Measurements from ENCODE around the gene PAM16.

The PAM16 gene

GRCh38 chr16:4386951-4387565 lies 35.9 kb upstream of the PAM16 start:
- no peak for TF ChIP-seq CTCF (conservative IDR thresholded peaks at IDR 0.05; ENCODE audit: control insufficient read depth, insufficient read depth, low read depth, low read length)
- H3K4me3 ChIP-seq (ENCODE audit: control insufficient read depth, low read depth, low read length): no peak overlapping the region
- DNase-seq (ENCODE audit: low read depth): peak; percentile 70

GRCh38 chr16:4386451-4386805 lies 35.3 kb upstream of the PAM16 start:
- H3K4me3 ChIP-seq (ENCODE audit: control insufficient read depth, low read depth, low read length): no peak overlapping the region
- no peak for TF ChIP-seq CTCF (conservative IDR thresholded peaks at IDR 0.05; ENCODE audit: control insufficient read depth, insufficient read depth, low read depth, low read length)
- DNase-seq (ENCODE audit: low read depth): peak; percentile 58

- DNase-seq (ENCODE audit: low read depth): no peak
- H3K4me3 ChIP-seq (ENCODE audit: control insufficient read depth, low read depth, low read length): no peak overlapping the region
- no peak for TF ChIP-seq CTCF (conservative IDR thresholded peaks at IDR 0.05; ENCODE audit: control insufficient read depth, insufficient read depth, low read depth, low read length)
Measured at GRCh38 chr16:4385789-4386450, 34.8 kb upstream of the PAM16 start.

GRCh38 chr16:4385066-4385788 lies 34.1 kb upstream of the PAM16 start:
- no peak for TF ChIP-seq CTCF (conservative IDR thresholded peaks at IDR 0.05; ENCODE audit: control insufficient read depth, insufficient read depth, low read depth, low read length)
- DNase-seq (ENCODE audit: low read depth): peak; percentile 45
- H3K4me3 ChIP-seq (ENCODE audit: control insufficient read depth, low read depth, low read length): no peak overlapping the region

- DNase-seq (ENCODE audit: low read depth): peak; percentile 78
- no peak overlapping the region for H3K4me3 ChIP-seq (ENCODE audit: control insufficient read depth, low read depth, low read length)
- no peak for TF ChIP-seq CTCF (conservative IDR thresholded peaks at IDR 0.05; ENCODE audit: control insufficient read depth, insufficient read depth, low read depth, low read length)
Measured at GRCh38 chr16:4384509-4384942, 33.4 kb upstream of the PAM16 start.

GRCh38 chr16:4383591-4384444 lies 32.7 kb upstream of the PAM16 start:
- H3K4me3 ChIP-seq (ENCODE audit: control insufficient read depth, low read depth, low read length): no peak overlapping the region
- no peak for DNase-seq (ENCODE audit: low read depth)
- no peak for TF ChIP-seq CTCF (conservative IDR thresholded peaks at IDR 0.05; ENCODE audit: control insufficient read depth, insufficient read depth, low read depth, low read length)

Measured in fibroblast of mammary gland (primary cell).